ENCODE data around the gene RC3H2. TPM values are rescaled to one million over a fixed set of nuclear protein-coding genes. Genes with fewer than 3 reads are reported as not detected.

The RC3H2 gene
- total and polyA plus RNA-seq, 2 of the 13 experiments (the other 11 are each of a cell fraction or from before 2014, with no cell fraction given): 21.0 to 36.4 TPM

DNA sequence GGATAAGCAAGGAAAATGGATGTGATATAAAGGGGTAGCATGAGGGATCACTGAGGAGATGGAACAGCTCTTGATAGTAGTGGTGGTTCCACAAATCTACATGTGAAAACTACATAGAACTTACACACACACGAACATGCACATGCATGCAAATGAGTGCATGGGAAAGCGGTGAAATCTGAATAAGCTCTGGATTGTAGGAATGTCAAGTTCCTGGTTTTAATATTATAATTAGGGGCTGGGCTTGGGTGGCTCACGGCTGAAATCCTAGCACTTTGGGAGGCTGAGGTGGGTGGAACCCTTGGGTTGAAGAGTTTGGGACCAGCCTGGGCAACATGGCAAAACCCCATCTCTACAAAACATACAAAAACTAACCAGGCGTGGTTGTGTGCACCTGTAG, 63.7 kb downstream of the RC3H2 start:
- no peaks in the 10 kb centered on the region for H4K20me1 ChIP-seq (ENCODE audit: insufficient read depth, low read length)
- no peak overlapping the region for H2AFZ ChIP-seq (ENCODE audit: low read length)
- no peaks in the 10 kb centered on the region for H3K27me3 ChIP-seq (ENCODE audit: control insufficient read depth in 1 of 2, insufficient read depth in 2 of 2, low read length in 2 of 2)
- CTCF ChIA-PET (ENCODE audit: low intra/inter-chr PET ratio, low total read pairs): no interaction called here
- DNase-seq (ENCODE audit: low spot score) (no peak), FAIRE-seq (no peak), ATAC-seq (no peak)
- H3K79me2 ChIP-seq (ENCODE audit: insufficient read depth, low read length): no peaks in the 10 kb centered on the region
- BruUV-seq (replicated peaks): no TSS peak
- POLR2A ChIA-PET: no interaction called here
- no peak overlapping the region for H3K4me2 ChIP-seq (ENCODE audit: low read depth, low read length)
- WGBS (ENCODE audit: low lambda C conversion rate): 68% methylated on average over 4 of the region's 4 CpGs
- in situ Hi-C loops (cut with HindIII; ENCODE audit: extremely low pct_ligation_motif_present, low pct_unique_long_range_greater_than_20kb) (no loop called here), intact Hi-C loops (cut with micrococcal nuclease; ENCODE audit: unreplicated experiment) (no loop called here)
- H3K36me3 ChIP-seq (replicated peaks in 1 of 2; ENCODE audit: control insufficient read depth in 1 of 2, insufficient read depth in 2 of 2, low read length in 2 of 2): no peaks in the 10 kb centered on the region
- H3K9ac ChIP-seq (ENCODE audit: insufficient read depth, low read depth, low read length): no peak overlapping the region
- TF ChIP-seq CHCHD3 (CRISPR knock-in tag; IDR thresholded peaks at IDR 0.05): no peak
- TF ChIP-seq AGO1 (IDR thresholded peaks at IDR 0.05; ENCODE audit: low read depth, low read length, poor library complexity, severe bottlenecking): no peak
- no peak for TF ChIP-seq EED (CRISPR knock-in tag; IDR thresholded peaks at IDR 0.05)
- TF ChIP-seq ZNF607 (CRISPR knock-in tag; IDR thresholded peaks at IDR 0.05; ENCODE audit: borderline replicate concordance): no peak
- TF ChIP-seq TAF15 (IDR thresholded peaks at IDR 0.05; ENCODE audit: low read depth, low read length, poor library complexity, severe bottlenecking): no peak
- TF ChIP-seq SRY (CRISPR knock-in tag; IDR thresholded peaks at IDR 0.05): no peak
- TF ChIP-seq XBP1 (CRISPR knock-in tag; IDR thresholded peaks at IDR 0.05): no peak
- TF ChIP-seq, protein P1, sequence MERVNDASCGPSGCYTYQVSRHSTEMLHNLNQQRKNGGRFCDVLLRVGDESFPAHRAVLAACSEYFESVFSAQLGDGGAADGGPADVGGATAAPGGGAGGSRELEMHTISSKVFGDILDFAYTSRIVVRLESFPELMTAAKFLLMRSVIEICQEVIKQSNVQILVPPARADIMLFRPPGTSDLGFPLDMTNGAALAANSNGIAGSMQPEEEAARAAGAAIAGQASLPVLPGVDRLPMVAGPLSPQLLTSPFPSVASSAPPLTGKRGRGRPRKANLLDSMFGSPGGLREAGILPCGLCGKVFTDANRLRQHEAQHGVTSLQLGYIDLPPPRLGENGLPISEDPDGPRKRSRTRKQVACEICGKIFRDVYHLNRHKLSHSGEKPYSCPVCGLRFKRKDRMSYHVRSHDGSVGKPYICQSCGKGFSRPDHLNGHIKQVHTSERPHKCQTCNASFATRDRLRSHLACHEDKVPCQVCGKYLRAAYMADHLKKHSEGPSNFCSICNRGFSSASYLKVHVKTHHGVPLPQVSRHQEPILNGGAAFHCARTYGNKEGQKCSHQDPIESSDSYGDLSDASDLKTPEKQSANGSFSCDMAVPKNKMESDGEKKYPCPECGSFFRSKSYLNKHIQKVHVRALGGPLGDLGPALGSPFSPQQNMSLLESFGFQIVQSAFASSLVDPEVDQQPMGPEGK (CRISPR knock-in tag; IDR thresholded peaks at IDR 0.05): no peak
- no peak for TF ChIP-seq ZNF101 (CRISPR knock-in tag; IDR thresholded peaks at IDR 0.05; ENCODE audit: borderline replicate concordance, low read depth)
- TF ChIP-seq ZNF232 (CRISPR knock-in tag; IDR thresholded peaks at IDR 0.05; ENCODE audit: borderline replicate concordance): no peak
- no peak for TF ChIP-seq STAT5B (CRISPR knock-in tag; IDR thresholded peaks at IDR 0.05)
- no peak for TF ChIP-seq NFRKB (IDR thresholded peaks at IDR 0.05)
- TF ChIP-seq, protein P2, sequence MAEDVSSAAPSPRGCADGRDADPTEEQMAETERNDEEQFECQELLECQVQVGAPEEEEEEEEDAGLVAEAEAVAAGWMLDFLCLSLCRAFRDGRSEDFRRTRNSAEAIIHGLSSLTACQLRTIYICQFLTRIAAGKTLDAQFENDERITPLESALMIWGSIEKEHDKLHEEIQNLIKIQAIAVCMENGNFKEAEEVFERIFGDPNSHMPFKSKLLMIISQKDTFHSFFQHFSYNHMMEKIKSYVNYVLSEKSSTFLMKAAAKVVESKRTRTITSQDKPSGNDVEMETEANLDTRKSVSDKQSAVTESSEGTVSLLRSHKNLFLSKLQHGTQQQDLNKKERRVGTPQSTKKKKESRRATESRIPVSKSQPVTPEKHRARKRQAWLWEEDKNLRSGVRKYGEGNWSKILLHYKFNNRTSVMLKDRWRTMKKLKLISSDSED (CRISPR knock-in tag; IDR thresholded peaks at IDR 0.05): no peak
- TF ChIP-seq KMT2B (CRISPR knock-in tag; IDR thresholded peaks at IDR 0.05): no peak
- H3K4me3 ChIP-seq (replicated peaks in 1 of 3; ENCODE audit: insufficient read depth in 1 of 3, low read depth in 2 of 3, low read length in 3 of 3): no peak overlapping the region
- no peaks in the 10 kb centered on the region for H3K9me3 ChIP-seq (ENCODE audit: low read length)
- H3K4me1 ChIP-seq (ENCODE audit: insufficient read depth, low read length): peaks cover 24% of the 10 kb centered on the region
- H3K27ac ChIP-seq (ENCODE audit: extremely low read length, insufficient read depth, low read length): no peak overlapping the region
